Heart right ventricle (tissue), 16 donors: ENCODE measurements around the gene NMNAT1. TPM values are rescaled to one million over a fixed set of nuclear protein-coding genes. Genes with fewer than 3 reads are reported as not detected.
A peak's percentile ranks its signal among the peaks of the same experiment; 100 is the strongest.

Experiments
- ATAC-seq, 8 donors: fragments of 200-7000 bp; cut with Tn5 transposase; one replicate each; pipeline ENCODE4 v1.9.1; 2020; ENCODE audit warnings: mild to moderate bottlenecking in 8 of 8, moderate library complexity in 8 of 8, moderate number of reproducible peaks in 1 of 8
- DNase-seq, 2 donors: peaks; one replicate each; pipeline ENCODE4 v3.0.0-alpha.2; 2020
- H3K27ac ChIP-seq, 10 donors: fragments of 200-600 bp; sonication (generic) in 2 of 10; one replicate each; pipeline versions ENCODE4 v1.5.0 to v1.8.0; 2020 to 2022; ENCODE audit warnings: mild to moderate bottlenecking in 3 of 10
- H3K27me3 ChIP-seq, 7 donors: fragments of 200-600 bp; one replicate each; pipeline ENCODE4 v1.8.0; 2021 to 2022; ENCODE audit warnings: mild to moderate bottlenecking in 2 of 7
- H3K36me3 ChIP-seq, 9 donors: fragments of 200-600 bp; sonication (generic) in 1 of 9; one replicate each; pipeline versions ENCODE4 v1.5.0 to v1.8.0; 2020 to 2022; ENCODE audit warnings: mild to moderate bottlenecking in 2 of 9
- H3K4me1 ChIP-seq, 9 donors: fragments of 200-600 bp; sonication (generic) in 1 of 9; one replicate each; pipeline versions ENCODE4 v1.5.0 to v1.8.0; 2020 to 2022; ENCODE audit warnings: mild to moderate bottlenecking in 4 of 9
- H3K4me3 ChIP-seq, 10 donors: fragments of 200-600 bp; sonication (generic) in 2 of 10; one replicate each; pipeline versions ENCODE4 v1.5.0 to v1.8.0; 2020 to 2022; ENCODE audit warnings: mild to moderate bottlenecking in 7 of 10, moderate library complexity in 2 of 10
- H3K9me3 ChIP-seq, 11 donors: fragments of 200-600 bp in 10 of 11; sonication (generic) in 2 of 11; one replicate each; pipeline versions ENCODE4 v1.5.0 to v1.8.0; 2013 to 2022; ENCODE audit warnings: mild to moderate bottlenecking in 2 of 11, control low read depth in 1 of 11, moderate library complexity in 1 of 11
- WGBS, 2 donors: extraction: QIAGEN DNeasy Blood & Tissue Kit; methylation state at CpG; one replicate each; pipeline ENCODE4 v1.1.7; 2013; ENCODE audit warnings: inconsistent platforms in 1 of 2; 5-methylcytosine and 5-hydroxymethylcytosine counted together
- intact Hi-C, 10 donors: fragments of 100-400 bp; cut with DNase I; formaldehyde crosslinking; loops; one replicate each; pipeline versions ENCODE4 v1.11.1 to v1.14.2; 2022
- microRNA-seq, 2 donors: library from miRNA; unstranded; fragments of <30 nt; microRNA quantifications; one replicate each; pipeline ENCODE4 v1.2.0, GENCODE V29; 2021
- polyA plus RNA-seq, 2 donors: library from polyadenylated mRNA; stranded (reverse); fragments of 200-250 nt; gene quantifications; one replicate each; pipeline ENCODE4 v1.2.3, GENCODE V29; 2013
- total RNA-seq, 10 donors: library from RNA; stranded (reverse); fragmentation: NEBNext Ultra II Directional in 3 of 10; extraction: Animal tissue kit (Norgen Biotek cat#: 25700) in 3 of 10; gene quantifications; one replicate each; pipeline versions ENCODE4 v1.2.1 to v1.2.4, GENCODE V29; 2021 to 2023
- TF ChIP-seq, protein P1 (sequence below), 9 donors: fragments of 200-600 bp; sonication (generic) in 2 of 9; IDR thresholded peaks; one replicate each; pipeline versions ENCODE4 v1.5.0 to v1.8.0; 2021 to 2022; ENCODE audit warnings: antibody characterized with exemption in 9 of 9, mild to moderate bottlenecking in 5 of 9, moderate library complexity in 1 of 9
- donor health status: Arrhythmogenic right ventricular cardiomyopathy.
- donor health status: ischemic (EF 13 %, LVEDD 7.1; RV severe dilation, severe dysfunction).
- donor health status: healthy with polysubstance abuse.
- donor health status: DM: no; HTN: yes; CAD: no.
- donor health status: DM: no; HTN: no; CAD: no.
- donor health status: ischemic (EF 25% LVEDD 6.9; RV normal size, moderate dysfunction).
- donor health status: ischemic (EF 25% LVEDD 5.7; RV mildly dilated, moderate dysfunction).
- donor health status: healthy.
- donor health status: DM: yes; HTN: yes; CAD: no.
- donor health status: Ischemic cardiomyopathy.
- donor health status: ischemic (EF 35%, LVEDD 5.7; RV mildly dilated, moderate dysfunction).
- donor health status: nonischemic (EF 11% LVEDD 7.7; RV severe dilation, severe dysfunction).
- donor health status: DM: yes; HTN: yes; CAD: no.
- donor health status: PGD.
- donor health status: ischemic (EF 29% LVEDD 5.4; RV normal size, mild dysfunction).
- donor health status: nonischemic (EF 23%, LVEDD 6.1; RV moderate dilation, normal function).

NMNAT1 gene
- total and polyA plus RNA-seq, 12 donors, result 9.6 to 23.7 (median 20.2) TPM

DNA sequence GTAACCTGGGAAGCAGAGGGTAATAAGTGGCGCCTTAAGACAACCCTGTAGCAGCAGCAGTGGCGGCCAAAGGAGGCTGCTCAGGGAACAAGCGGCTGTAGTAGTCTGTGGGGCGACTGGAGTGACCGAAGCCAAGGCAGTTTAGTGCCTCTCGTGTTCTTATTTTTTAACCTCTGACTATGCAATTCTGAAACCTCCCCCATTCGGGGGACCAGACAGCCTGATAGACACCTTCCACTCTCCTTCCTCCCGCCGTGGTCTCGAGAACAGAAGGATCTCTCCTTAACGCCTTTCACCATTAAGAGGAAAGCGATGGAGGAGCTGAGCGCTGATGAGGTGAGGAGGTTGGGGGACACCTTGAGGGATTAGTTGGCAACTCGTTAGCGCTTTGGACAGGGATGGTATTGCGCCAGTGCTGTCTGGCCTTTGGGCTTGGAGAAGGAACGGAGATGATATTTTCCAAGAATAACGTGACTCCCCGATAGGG is 90.1 kb downstream of the NMNAT1 start:
- H3K4me3 ChIP-seq, result peak overlapping the region; percentile 87 to 100 (median 98)
- peaks cover 0 to 47% (median 28%) of the 10 kb centered on the region in 9 donors for H3K4me1 ChIP-seq
- intact Hi-C loops, result loop anchor here in 8 of 10 donors (2.0 to 10.0 kb wide), 8 partner anchors 71 to 179 kb away; partner anchors contain the start of genes LZIC (in 2 of the 8), NMNAT1 (in 2 of the 8) and KIF1B (in 1 of the 8)
- WGBS, 2 donors, result 0% methylated on average over 19 of the region's 19 CpGs
- peak; percentile 6 to 56 (median 41) for ATAC-seq
- peaks cover 0 to 29% (median 12%) of the 10 kb centered on the region in 9 donors for H3K36me3 ChIP-seq
- peak overlapping the region; percentile 85 to 98 (median 95) for H3K27ac ChIP-seq
- H3K9me3 ChIP-seq, result no peaks in the 10 kb centered on the region
- TF ChIP-seq, protein P1, sequence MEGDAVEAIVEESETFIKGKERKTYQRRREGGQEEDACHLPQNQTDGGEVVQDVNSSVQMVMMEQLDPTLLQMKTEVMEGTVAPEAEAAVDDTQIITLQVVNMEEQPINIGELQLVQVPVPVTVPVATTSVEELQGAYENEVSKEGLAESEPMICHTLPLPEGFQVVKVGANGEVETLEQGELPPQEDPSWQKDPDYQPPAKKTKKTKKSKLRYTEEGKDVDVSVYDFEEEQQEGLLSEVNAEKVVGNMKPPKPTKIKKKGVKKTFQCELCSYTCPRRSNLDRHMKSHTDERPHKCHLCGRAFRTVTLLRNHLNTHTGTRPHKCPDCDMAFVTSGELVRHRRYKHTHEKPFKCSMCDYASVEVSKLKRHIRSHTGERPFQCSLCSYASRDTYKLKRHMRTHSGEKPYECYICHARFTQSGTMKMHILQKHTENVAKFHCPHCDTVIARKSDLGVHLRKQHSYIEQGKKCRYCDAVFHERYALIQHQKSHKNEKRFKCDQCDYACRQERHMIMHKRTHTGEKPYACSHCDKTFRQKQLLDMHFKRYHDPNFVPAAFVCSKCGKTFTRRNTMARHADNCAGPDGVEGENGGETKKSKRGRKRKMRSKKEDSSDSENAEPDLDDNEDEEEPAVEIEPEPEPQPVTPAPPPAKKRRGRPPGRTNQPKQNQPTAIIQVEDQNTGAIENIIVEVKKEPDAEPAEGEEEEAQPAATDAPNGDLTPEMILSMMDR (IDR thresholded peaks at IDR 0.05), result no peak
- H3K27me3 ChIP-seq, result no peaks in the 10 kb centered on the region
- DNase-seq, result peak in 1 of 2 donors; percentile 8

Small RNAs within 50 kb of the gene (microRNA-seq; reads per million reads assigned to microRNA genes)
- gene MIR5697, result 0.51 to 3.0 reads per million in 2 donors

Other genes starting within 250 kb of the NMNAT1 start
- gene CLSTN1, start 119.5 kb upstream of the NMNAT1 start, total RNA-seq, result 10 to 100 TPM; 41.7 to 79.8 (median 64.2) TPM
- 10 to 100 TPM; 37.1 to 37.4 TPM for gene CLSTN1, start 119.5 kb upstream of the NMNAT1 start, polyA plus RNA-seq
- 10 to 100 TPM; 26.5 to 69.4 (median 37.3) TPM for gene CTNNBIP1, start 33.2 kb upstream of the NMNAT1 start, total RNA-seq
- 10 to 100 TPM; 26.6 to 43.5 TPM for gene CTNNBIP1, start 33.2 kb upstream of the NMNAT1 start, polyA plus RNA-seq
- gene LZIC, start 84 bp upstream of the NMNAT1 start, total RNA-seq, result 10 to 100 TPM; 27.7 to 38.0 (median 34.2) TPM
- gene LZIC, start 84 bp upstream of the NMNAT1 start, polyA plus RNA-seq, result 10 to 100 TPM; 13.4 to 20.6 TPM
- gene RBP7, start 53.8 kb downstream of the NMNAT1 start, total RNA-seq, result 10 to 100 TPM; 15.5 to 46.4 (median 24.4) TPM
- 100 to 1,000 TPM in 1 of 2 donors, 10 to 100 TPM in 1; 54.7 to 106 TPM for gene RBP7, start 53.8 kb downstream of the NMNAT1 start, polyA plus RNA-seq
- 10 to 100 TPM; 59.0 to 87.3 (median 69.2) TPM for gene UBE4B, start 89.5 kb downstream of the NMNAT1 start, total RNA-seq
- gene UBE4B, start 89.5 kb downstream of the NMNAT1 start, polyA plus RNA-seq, result 10 to 100 TPM; 18.3 to 23.4 TPM